A549 (cell line): ENCODE measurements around the gene GRID2IP.

Experiments used
- BHLHE40 ChIP-seq: IDR thresholded peaks from 2 replicates; pipeline ENCODE4 v1.6.1; 2012; ENCODE audit warnings: low read depth, low read length, inconsistent platforms
- ESRRA ChIP-seq: fragments of 150-350 bp; IDR thresholded peaks from 2 replicates; pipeline ENCODE4 v1.6.1; 2014; ENCODE audit warnings: mild to moderate bottlenecking, low read length, borderline replicate concordance
- POLR2A ChIP-seq: IDR thresholded peaks from 2 replicates; pipeline ENCODE4 v1.6.1; 2012; ENCODE audit warnings: mild to moderate bottlenecking, low read length
- RCOR1 ChIP-seq: fragments of 150-350 bp; IDR thresholded peaks from 2 replicates; pipeline ENCODE4 v1.6.1; 2014; ENCODE audit warnings: antibody characterized with exemption, low read length, low read depth
- SMC3 ChIP-seq: fragments of >200 bp; sonication (Bioruptor Twin); formaldehyde crosslinking; IDR thresholded peaks from 3 replicates; pipeline ENCODE4 v1.6.1; 2018; ENCODE audit warnings: inconsistent platforms
- TP53 ChIP-seq: fragments of 250-450 bp; sonication (Bioruptor Pico); IDR thresholded peaks from 2 replicates; pipeline ENCODE4 v1.5.0; 2021; ENCODE audit warnings: mild to moderate bottlenecking, moderate library complexity
- TF ChIP-seq, protein P1 (sequence below): fragments of >200 bp; sonication (Bioruptor Twin); formaldehyde crosslinking; IDR thresholded peaks from 3 replicates; pipeline ENCODE4 v1.5.1; 2016
- TF ChIP-seq, protein P2 (sequence below): fragments of 200-600 bp; sonication (generic); IDR thresholded peaks from 2 replicates; pipeline ENCODE4 v1.6.1; 2016; ENCODE audit warnings: antibody characterized with exemption, mild to moderate bottlenecking, moderate library complexity

DNA sequence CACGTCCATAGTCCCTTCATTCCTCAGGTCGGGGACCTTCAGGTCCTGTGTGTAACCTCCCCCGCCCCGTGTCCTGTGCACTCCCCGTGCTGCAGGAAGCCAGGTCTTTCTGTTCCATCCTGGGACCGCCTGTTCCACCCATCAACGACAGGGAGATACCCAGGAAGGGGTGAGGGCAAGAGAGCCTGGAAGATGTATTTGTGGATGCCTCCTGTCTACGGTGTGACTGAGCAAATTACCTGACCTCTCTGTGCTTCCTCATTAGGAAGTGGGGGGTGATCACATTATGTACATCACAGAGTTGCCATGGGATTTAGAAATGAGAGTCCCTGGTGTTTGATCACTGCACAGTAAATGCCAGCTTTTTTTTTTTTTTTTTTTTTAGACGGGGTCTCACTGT is 46.3 kb downstream of the GRID2IP start:
- TF ChIP-seq RCOR1 (no peak), TP53 (CRISPR knock-in tag) (no peak), POLR2A (no peak), BHLHE40 (no peak), ESRRA (no peak), SMC3 (no peak)
- TF ChIP-seq, protein P1, sequence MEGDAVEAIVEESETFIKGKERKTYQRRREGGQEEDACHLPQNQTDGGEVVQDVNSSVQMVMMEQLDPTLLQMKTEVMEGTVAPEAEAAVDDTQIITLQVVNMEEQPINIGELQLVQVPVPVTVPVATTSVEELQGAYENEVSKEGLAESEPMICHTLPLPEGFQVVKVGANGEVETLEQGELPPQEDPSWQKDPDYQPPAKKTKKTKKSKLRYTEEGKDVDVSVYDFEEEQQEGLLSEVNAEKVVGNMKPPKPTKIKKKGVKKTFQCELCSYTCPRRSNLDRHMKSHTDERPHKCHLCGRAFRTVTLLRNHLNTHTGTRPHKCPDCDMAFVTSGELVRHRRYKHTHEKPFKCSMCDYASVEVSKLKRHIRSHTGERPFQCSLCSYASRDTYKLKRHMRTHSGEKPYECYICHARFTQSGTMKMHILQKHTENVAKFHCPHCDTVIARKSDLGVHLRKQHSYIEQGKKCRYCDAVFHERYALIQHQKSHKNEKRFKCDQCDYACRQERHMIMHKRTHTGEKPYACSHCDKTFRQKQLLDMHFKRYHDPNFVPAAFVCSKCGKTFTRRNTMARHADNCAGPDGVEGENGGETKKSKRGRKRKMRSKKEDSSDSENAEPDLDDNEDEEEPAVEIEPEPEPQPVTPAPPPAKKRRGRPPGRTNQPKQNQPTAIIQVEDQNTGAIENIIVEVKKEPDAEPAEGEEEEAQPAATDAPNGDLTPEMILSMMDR, result no peak
- TF ChIP-seq, protein P2, sequence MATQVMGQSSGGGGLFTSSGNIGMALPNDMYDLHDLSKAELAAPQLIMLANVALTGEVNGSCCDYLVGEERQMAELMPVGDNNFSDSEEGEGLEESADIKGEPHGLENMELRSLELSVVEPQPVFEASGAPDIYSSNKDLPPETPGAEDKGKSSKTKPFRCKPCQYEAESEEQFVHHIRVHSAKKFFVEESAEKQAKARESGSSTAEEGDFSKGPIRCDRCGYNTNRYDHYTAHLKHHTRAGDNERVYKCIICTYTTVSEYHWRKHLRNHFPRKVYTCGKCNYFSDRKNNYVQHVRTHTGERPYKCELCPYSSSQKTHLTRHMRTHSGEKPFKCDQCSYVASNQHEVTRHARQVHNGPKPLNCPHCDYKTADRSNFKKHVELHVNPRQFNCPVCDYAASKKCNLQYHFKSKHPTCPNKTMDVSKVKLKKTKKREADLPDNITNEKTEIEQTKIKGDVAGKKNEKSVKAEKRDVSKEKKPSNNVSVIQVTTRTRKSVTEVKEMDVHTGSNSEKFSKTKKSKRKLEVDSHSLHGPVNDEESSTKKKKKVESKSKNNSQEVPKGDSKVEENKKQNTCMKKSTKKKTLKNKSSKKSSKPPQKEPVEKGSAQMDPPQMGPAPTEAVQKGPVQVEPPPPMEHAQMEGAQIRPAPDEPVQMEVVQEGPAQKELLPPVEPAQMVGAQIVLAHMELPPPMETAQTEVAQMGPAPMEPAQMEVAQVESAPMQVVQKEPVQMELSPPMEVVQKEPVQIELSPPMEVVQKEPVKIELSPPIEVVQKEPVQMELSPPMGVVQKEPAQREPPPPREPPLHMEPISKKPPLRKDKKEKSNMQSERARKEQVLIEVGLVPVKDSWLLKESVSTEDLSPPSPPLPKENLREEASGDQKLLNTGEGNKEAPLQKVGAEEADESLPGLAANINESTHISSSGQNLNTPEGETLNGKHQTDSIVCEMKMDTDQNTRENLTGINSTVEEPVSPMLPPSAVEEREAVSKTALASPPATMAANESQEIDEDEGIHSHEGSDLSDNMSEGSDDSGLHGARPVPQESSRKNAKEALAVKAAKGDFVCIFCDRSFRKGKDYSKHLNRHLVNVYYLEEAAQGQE, result no peak
